ENCODE data around the gene KCNJ6.
"Not testable (repeated sequence)": the region's sequence is repeated elsewhere in the genome, so short reads cannot be mapped to it uniquely, and the experiment has no call there.

The KCNJ6 gene

DNA sequence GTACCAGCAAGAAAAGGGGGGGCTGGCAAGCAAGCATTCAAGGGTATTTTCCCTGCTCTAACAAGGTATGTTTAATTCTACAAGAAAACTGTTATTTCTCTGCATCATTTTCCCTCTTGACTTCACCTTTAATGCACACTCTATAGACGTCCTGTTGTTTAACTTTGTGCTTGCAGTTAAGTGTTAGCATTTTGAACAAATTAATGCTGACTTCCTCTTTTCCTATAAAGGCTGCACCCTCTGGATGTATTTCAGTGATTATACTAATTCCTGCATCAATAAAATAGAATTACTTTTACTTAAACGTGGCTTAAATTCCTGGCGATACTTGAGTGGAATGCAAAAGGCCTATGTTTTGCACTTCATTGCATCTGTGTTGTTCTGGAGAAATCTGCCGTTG is 183.3 kb downstream of the KCNJ6 start:
- no peak for DNase-seq (ENCODE audit: low spot score)

DNA sequence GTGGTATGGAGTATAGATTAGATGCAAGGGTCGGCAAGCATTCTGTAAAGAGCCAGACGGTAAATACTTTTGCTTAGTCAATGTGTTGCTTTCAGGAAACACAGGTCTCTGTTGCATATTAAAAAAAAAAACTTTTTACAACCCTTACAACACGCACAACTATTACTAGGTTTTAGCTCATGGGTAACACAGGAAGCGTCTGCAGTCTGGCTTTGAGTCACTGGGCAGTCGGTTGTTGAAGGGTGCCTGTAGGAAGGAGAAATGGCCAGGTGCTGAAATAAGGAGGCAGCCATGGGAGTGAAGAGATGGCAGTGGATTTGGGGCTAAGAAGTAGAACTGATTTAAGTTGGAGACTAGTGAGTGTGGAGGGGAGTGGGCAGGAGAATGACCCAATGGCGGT is 192.1 kb downstream of the KCNJ6 start:
- DNase-seq (ENCODE audit: low spot score), result no peak

DNA sequence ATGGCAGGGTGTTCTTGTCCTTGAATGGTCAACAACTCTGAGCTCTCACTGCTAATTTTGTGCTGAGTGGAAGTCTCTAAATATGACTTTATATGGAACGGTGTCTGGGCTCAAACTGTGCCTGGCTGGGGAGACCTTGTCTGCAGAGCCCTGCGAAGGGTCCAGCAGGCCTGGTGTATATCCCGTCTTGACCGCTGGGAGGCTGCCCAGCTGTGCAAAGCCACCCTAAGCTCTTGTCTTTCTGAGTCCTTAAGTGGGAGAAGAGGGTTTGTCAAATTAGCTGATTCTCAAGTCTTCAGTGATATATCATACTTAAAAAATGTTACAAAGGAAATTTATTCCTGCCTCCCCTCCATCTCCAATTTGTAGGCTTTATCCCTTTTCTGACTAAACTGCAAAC is 198.7 kb downstream of the KCNJ6 start:
- DNase-seq (ENCODE audit: low spot score), result no peak

DNA sequence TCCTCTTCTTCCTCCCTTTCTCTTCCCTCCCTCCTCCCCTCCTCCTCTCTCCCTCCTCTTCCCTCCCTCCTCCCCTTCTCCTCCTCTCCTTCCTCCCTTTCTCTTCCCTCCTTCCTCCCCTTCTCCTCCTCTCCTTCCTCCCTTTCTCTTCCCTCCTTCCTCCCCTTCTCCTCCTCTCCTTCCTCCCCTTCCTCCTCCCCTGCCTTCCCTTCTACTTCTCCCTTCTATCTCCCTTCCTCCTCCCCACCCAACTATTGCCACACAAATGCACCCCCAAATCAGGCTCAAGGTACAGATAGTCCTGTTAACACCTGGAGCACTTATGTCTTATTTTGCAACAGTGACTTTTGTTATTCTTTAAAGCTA is 203.7 kb downstream of the KCNJ6 start:
- not testable (repeated sequence) for DNase-seq (ENCODE audit: low spot score)

DNA sequence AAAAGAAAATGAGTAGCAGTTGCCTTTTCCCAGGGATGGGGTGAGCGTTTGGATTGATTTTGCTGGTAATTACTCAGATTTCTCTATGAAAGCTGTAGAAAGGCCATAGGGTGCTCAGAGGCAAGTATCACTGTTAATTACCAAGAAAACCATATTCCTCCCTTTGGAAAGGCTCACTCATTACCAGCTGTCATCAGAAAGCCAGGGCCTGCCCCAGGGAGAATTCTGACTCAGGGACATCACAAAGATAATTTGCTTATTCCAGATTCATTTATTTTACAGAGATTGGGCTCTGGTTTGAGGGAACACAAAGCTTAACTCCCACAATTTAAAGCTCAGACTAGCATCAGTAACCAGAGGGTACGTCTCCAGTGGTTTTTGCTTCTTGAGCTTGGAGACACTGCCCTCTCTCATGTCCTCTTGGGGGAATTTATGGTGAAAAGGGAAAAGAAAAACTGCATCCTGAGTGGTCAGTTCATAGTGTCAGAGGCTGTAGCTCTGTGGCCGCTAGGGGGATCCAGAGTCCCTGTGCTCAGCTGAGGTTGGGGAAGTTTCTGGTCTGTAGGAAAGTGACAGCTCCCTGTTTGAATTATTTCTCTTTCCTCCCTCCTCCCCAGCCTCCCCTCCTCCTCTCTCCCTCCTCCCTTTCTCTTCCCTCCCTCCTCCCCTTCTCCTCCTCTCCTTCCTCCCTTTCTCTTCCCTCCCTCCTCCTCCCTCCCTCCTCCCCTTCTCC is 204.3 kb downstream of the KCNJ6 start:
- DNase-seq (ENCODE audit: low spot score), result peak; percentile 70

DNA sequence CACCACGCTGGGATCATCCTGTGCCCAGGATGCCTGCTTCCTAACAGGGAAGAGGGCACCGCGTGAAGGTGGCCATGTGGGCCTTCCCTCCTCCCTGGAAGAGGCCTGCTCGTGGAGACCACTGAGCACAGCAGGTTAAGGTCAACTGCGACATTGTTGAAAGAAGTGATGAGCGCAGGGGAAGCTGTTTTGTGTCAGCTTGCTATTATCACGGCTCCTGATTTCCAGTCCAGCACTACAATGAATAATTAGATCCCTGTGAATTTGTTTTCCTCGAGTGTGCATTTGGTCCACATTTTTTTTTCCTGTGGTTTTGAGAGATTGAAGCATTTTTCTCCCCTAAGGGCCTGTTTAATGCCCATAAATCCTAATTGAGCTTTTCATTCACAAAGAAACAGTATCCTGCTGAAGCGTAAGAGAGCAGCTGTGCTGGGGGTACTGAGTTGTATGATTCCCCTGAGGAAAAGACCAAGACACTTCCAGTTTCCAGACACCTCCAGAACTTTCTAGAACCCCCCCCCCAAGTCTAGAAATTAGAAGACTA is 204.9 kb downstream of the KCNJ6 start:
- DNase-seq (ENCODE audit: low spot score), result no peak

DNA sequence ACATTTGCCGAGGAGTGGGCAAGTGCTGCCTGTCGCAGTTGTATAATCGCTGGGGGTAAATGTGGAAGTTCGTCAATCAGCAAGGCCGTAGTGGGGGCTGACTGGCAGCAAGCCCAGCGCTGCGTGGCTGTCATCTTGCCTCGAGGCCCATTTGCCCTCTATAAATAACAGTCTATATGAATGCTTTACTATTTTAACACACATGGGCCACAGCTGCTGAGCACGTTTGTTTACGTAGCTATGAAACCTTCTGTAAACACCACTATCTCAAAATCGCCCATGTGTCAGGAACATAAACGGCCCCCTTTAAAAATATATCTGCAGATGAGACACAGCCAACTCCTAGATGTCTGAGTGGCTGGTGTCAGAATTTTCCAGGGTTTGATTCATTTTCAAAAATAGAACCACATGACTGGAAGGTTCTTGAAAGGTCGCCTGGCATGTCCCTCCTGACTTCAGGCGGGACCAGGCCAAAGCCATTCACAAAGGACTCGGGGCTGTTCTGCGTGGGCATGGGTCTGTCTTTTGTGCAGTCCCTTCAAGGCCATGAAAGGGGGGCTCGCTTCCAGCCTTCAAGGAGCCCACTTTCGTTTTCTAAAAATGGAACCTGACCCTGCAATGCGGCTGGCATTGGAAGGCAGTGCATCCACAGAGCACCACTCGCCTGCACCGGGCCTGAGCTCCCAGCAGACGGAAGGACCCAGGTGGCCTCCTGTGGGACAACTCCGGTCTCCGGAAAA is 205.5 kb downstream of the KCNJ6 start:
- DNase-seq (ENCODE audit: low spot score), result no peak

DNA sequence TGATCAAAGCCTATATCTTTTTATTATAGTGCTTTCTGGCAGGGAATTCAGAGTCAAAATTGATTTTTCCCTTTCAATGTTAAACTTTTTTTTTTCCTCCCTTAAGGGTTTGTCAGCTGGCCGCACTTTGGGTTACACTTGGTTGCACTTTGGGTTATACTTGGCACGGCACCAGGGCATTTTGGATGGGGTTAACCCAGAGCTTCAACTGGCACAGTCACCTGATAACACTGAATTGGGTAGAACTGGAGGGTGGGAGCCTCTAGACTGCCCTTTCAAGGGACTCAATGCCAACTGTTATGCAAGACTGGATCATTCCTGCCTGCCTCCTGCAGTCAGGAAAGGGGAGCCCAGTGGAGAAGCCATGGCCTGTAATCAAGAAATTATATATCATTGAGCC is 211.5 kb downstream of the KCNJ6 start:
- DNase-seq (ENCODE audit: low spot score), result no peak

DNA sequence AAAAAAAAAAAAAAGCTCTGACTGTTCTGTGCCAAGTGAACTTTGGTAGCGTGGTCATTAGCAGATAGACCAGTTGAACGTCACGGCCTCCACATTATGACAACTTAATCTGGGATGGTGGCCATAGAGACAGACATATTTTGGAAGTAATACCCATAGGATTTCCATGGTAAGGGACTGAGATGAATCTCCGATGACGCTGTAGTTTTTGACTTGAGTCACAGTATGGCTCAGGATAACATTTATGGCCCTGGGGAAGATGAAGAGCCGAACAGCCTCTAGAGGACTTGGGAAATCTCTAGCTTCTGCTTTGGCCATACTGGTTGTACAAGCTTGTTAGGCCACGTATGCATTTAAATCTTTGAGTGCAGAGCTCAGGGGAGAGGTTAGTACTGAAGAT is 214.0 kb downstream of the KCNJ6 start:
- no peak for DNase-seq (ENCODE audit: low spot score)

DNA sequence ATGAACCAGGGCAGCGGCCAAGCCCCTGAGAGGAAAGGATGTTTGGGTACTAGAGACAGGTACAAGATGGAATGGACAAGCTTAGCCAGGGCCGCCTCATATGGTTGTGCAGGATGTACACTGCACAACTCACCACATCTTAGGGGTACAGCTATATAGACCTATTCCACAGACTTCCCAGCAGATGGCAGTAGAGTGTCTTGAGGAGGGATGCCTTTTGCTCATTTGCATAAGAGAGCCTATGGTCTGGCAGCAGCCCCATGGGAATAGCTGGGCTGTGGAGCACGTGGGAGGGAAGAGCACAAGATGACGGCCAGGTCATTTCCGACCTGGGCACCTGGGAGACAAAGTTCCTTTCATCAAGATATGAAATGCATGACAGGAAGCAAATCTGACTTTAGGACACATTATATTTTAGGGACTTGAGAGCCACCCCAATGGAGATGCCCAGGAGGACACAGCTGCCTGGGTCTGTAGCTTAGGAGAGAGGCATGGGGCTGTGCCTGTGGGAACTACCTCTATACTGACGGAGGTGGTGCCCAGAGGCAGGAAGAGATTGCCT is 215.5 kb downstream of the KCNJ6 start:
- DNase-seq (ENCODE audit: low spot score), result no peak

DNA sequence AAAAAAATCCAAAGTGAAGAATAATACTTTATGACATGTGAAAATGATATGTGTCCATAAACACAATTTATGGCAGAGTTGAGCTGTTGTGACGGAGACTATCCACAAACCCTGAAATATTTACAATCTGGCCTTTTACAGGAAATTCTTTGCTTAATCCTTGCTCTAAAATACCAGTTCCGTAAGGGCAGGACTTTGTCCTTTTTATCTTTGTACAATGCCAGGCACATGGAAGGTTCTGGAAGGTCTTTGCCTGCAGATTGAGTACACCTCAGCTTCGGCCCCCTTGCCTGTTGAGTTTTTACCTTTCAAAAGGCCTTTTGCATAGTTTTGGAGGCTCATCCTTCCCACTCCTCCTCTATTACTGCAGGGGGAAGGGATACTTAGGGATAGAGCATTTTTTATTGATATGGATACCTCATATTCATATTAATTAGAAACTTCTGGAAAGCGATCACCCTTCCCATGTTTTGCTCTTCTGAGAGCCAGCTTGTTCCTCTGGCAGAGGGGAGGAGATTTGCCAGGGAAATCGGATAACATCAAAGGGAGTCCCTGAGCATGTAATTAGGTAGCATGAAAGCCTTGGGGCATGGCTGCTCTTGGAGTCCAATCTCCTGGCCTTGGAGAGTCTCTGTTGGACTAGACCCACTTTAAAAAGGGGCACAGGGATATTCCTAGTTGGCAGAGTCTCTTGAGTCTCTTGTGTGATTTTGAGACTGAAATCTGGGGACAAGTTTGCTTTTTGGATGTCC is 217.1 kb downstream of the KCNJ6 start:
- DNase-seq (ENCODE audit: low spot score), result no peak

DNA sequence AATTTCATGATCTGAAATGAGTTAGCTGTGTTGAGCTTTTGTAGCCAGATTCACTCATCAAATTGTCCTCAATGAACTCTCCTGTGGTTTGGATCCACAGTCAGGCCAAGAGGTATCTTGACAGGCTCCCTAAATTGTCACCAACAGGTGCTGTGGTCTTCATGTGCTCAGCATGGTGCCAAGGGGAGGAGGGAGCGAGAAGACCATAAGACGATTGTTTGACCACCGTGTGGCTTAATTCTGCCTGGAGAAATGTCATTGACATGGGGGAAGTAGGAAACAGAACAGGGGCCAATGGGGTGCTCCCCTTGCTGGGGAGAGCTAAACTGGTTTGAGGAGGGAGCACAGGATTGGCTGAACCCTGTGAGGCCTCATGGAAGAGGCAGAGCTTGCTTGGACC is 219.3 kb downstream of the KCNJ6 start:
- no peak for DNase-seq (ENCODE audit: low spot score)

DNA sequence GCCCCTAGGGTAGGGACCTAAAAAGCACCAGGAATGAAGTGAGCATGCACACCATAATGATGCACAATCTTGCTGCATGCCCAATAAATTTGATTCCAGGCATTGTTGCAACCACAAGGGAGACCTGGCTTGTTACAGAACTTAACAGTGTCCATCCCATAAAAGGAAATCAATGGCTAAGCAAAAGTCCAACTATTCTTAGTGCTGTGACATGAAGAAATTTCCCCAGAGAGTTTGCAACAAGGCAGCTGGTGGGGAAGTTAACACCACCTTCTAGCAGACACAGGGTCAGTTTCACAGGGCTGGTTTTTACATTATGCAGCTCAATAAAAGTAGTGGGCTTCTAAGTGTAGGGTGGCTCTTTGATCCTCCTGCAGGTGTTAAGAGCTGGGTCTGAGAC is 221.1 kb downstream of the KCNJ6 start:
- DNase-seq (ENCODE audit: low spot score), result no peak

DNA sequence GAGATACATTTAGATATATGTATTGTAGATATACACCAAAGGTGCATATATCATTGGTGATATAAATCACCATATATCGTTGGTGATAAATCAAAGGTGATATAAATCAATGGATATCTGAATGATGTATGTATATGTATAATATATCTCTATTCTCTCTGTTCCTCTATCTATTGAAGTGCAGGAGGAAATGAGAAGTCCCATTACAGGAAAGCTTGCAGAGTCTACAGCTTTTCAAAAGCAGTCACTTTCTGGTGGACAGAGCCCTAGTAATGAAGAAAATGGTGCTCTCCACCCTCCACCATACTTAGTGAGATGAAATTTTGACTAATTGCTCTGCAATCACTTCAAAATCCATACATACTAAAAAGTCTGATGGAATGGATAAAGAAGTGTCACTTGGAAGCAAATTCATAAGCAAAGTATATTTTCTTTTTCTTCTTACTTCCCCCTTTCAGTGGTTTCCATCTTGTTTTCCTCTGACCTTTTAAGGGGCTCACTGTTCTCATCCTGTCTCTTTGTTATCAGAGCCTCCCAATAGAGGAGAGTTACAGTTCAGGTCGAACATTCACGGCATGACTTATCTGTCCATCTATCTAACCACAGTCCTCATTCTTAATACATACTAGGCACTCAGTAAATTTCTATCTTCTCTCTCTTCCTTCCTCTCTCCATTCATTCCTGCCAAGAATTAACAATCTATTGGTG is 227.2 kb downstream of the KCNJ6 start:
- no peak for DNase-seq (ENCODE audit: low spot score)

DNA sequence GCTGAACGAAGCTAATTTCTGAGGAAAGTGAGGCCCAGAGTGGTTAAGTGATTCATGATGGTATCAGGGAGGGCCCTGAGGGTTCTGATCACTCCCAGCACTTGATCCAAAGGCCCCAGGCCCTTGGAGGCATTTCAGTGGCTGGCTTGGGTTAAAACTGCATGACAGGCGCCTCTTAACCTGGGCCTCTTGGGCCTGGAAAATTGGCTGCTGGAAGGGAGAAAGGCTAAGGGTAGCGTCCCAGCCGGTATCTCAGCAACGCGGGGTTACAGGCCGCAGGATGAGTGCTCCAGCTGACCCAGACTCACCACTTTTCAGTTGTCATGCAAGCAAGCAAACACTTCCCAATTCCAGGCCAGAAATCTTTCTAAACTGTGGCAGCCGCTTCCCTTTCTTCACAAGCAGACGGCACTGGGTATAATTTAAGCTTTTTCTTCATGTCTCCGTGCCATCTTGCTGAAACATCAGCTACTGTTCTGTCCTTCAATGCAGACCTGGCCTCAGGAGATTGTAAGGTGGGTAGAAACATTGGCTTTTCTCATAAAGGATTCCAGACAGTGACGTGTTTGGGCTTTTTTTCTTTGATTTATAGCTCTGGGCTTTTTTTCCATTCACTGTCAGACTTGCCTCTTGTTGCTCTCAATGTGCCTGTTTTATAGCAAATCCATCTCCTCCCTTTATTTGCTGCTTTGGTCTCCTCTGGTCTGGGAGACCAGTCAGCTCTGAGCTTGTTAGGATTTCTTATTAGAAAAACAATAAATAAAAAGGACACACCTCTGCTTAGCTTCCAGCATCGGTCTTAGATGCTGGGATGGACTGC is 229.1 kb downstream of the KCNJ6 start:
- no peak for DNase-seq (ENCODE audit: low spot score)

DNA sequence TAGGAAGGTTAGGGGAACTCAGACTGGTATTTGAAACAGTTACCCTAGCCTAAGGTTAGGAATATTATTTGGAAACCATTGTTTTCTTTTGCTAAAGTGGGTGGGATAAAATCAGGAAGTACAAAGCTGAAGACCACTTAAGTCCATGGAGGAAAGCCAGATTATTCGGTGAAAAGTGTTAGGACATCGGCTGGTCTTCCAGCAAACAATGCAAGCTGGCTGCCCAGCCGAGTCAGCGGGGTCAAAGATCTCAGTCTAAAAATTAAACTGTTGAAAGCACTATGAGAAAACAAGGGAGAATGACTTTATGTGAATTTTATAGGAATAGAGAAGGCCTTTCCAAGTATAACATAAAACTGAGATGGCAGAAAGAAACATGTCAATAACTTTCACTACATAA is 231.7 kb downstream of the KCNJ6 start:
- DNase-seq (ENCODE audit: low spot score), result no peak

DNA sequence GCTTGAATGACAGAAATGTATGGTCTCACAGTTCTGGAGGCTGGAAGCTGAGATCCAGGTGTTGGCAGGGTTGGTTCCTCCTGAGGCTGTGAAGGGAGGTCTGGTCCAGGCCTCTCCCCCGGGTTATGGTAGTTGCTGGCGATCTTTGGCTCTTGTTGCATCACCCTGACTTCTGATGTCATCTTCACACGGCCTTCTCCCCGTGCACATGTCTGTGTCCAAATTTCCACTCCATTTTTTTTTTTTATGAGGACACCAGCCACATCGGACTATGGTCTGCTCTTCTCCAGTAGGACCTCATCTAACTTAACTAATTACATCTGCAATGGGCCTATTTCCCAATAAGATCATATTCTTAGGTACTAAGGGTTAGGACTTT is 232.2 kb downstream of the KCNJ6 start:
- DNase-seq (ENCODE audit: low spot score), result no peak

DNA sequence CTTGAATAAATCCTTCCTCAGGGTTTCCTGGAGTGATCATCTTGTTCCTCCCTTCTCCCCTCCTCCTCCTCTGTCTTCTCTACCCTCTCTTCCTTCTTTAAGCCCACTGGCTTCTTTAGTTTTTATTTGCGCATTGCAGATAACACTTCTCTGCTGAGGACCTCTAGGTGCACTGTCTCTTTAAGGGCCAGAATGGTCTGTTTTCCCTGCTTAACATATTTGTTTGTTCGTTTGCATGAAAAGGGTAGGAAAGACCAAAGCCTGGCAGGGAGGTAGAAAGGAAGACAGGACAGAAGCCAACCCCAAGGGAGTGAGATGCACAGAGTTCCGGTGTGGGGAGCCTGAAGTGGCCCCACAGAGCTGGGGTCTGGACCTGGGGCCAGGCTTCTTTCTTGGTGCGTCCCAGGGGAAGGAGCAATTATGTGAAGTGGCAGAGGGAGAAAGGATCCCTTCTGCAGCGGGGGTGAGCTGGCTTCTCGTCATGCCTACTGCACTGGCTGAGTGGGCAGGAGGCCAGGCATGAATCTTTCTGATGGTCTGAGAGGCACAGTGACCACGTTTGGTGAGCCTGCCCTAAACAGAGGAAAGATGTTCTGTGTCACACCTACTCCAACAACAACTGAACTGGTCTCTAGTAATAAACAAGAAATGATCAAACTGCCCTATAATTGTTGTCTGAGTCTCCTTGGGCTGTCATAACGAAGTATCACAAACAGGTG is 232.7 kb downstream of the KCNJ6 start:
- DNase-seq (ENCODE audit: low spot score), result no peak

DNA sequence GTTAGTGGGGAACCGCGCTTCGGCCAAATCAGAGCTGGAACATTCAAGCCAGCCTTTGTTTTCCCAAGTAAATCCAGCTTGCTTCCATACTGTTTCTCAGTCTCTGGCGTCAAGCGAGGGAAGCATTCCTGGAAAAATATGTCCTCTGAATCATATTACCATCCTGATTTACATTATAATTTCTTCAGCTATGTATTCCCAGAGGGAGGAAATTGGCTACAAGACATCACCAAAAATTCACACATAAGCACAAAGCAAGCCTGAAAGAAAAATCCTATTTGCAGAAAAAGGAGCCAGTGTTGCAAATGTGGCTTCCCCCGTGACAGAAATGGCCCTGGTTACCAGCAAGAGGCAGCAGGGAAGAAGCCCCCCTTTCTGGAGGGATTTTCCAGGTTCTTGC is 233.3 kb downstream of the KCNJ6 start:
- DNase-seq (ENCODE audit: low spot score), result no peak

DNA sequence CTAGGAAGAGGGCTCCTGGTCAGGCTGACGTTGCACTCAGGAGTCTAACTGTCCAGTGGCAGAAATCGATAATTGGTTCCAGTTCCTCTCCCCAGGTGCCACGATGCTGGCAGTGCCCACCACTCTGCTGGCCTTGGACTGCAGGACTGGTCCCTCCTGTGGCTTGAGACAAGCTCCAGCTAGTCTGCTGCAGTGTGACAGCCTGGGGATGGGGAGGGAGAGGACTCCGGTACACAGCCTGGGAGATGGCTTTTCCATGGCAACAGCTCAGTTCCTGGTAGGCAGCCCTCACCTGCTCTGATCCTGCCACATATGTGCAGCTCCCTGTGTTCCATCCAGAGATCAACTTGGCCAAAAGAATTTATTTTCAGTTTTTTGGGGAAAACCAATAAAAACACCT is 239.3 kb downstream of the KCNJ6 start:
- DNase-seq (ENCODE audit: low spot score), result no peak
